ENCODE data around the gene CAMK2D. TPM values are rescaled to one million over a fixed set of nuclear protein-coding genes. Genes with fewer than 3 reads are reported as not detected.

Gene CAMK2D
- total RNA-seq, 1 experiment from 2014 or later, result 165 TPM

GRCh38 chr4:113469023-113469390, 292.5 kb downstream of the CAMK2D start:
- no peaks in the 10 kb centered on the region for H3K9me2 ChIP-seq (replicated peaks; ENCODE audit: insufficient read depth, low read length)
- peaks cover 18% of the 10 kb centered on the region; the same call in 1 of the 2 replicates for H3K36me3 ChIP-seq (ENCODE audit: insufficient read depth, low read length)
- no peak overlapping the region for H2AFZ ChIP-seq (ENCODE audit: low read length)
- H3K4me2 ChIP-seq (ENCODE audit: low read depth, low read length, poor library complexity, severe bottlenecking), result no peak overlapping the region
- no peak overlapping the region for H3K27ac ChIP-seq (ENCODE audit: low read length)
- H3K9me3 ChIP-seq (ENCODE audit: low read length), result no peaks in the 10 kb centered on the region
- DNase-seq, result no peak
- no peak overlapping the region for H3K9ac ChIP-seq (ENCODE audit: low read length)
- no peak overlapping the region for H3K4me3 ChIP-seq (ENCODE audit: low read length)
- no peaks in the 10 kb centered on the region for H3K4me1 ChIP-seq (ENCODE audit: low read length)
- no peaks in the 10 kb centered on the region for H3K27me3 ChIP-seq (ENCODE audit: low read length)
- no peaks in the 10 kb centered on the region for H4K20me1 ChIP-seq (ENCODE audit: insufficient read depth, low read depth, low read length)
- 0 out of 2 replicates have a peak, but pooled peaks cover 3% of the 10 kb centered on the region for H3K79me2 ChIP-seq (ENCODE audit: low read length)

GRCh38 chr4:113468165-113469022, 293.1 kb downstream of the CAMK2D start:
- Histone ChIP-seq H3K4me3 (ENCODE audit: low read length) (no peak overlapping the region), H2AFZ (ENCODE audit: low read length) (no peak overlapping the region)

GRCh38 chr4:113467581-113467980, 294.0 kb downstream of the CAMK2D start:
- H3K27me3 ChIP-seq (ENCODE audit: low read length), result no peaks in the 10 kb centered on the region
- no peak overlapping the region for H3K9ac ChIP-seq (ENCODE audit: low read length)
- H3K27ac ChIP-seq (ENCODE audit: low read length), result no peak overlapping the region
- H3K79me2 ChIP-seq (ENCODE audit: low read length), result no peaks in the 10 kb centered on the region
- H3K4me1 ChIP-seq (ENCODE audit: low read length), result no peaks in the 10 kb centered on the region
- no peak overlapping the region for H3K4me2 ChIP-seq (ENCODE audit: low read depth, low read length, poor library complexity, severe bottlenecking)
- no peak overlapping the region for H2AFZ ChIP-seq (ENCODE audit: low read length)
- DNase-seq, result no peak
- H3K4me3 ChIP-seq (ENCODE audit: low read length), result no peak overlapping the region
- H3K36me3 ChIP-seq (ENCODE audit: insufficient read depth, low read length), result peaks cover 15% of the 10 kb centered on the region; the same call in 1 of the 2 replicates
- H3K9me3 ChIP-seq (ENCODE audit: low read length), result no peaks in the 10 kb centered on the region
- H4K20me1 ChIP-seq (ENCODE audit: insufficient read depth, low read depth, low read length), result no peaks in the 10 kb centered on the region
- no peaks in the 10 kb centered on the region for H3K9me2 ChIP-seq (replicated peaks; ENCODE audit: insufficient read depth, low read length)

More at GRCh38 chr4:113468165-113469022, 293.1 kb downstream of the CAMK2D start:
- Histone ChIP-seq H3K27ac (ENCODE audit: low read length) (no peak overlapping the region), H3K27me3 (ENCODE audit: low read length) (no peaks in the 10 kb centered on the region), H3K9me2 (replicated peaks; ENCODE audit: insufficient read depth, low read length) (no peaks in the 10 kb centered on the region), H4K20me1 (ENCODE audit: insufficient read depth, low read depth, low read length) (no peaks in the 10 kb centered on the region), H3K9ac (ENCODE audit: low read length) (no peak overlapping the region), H3K4me2 (ENCODE audit: low read depth, low read length, poor library complexity, severe bottlenecking) (no peak overlapping the region), H3K36me3 (ENCODE audit: insufficient read depth, low read length) (peaks cover 19% of the 10 kb centered on the region; the same call in 1 of the 2 replicates), H3K4me1 (ENCODE audit: low read length) (no peaks in the 10 kb centered on the region), H3K79me2 (ENCODE audit: low read length) (0 out of 2 replicates have a peak, but pooled peaks cover 3% of the 10 kb centered on the region), H3K9me3 (ENCODE audit: low read length) (no peaks in the 10 kb centered on the region)
- no peak for DNase-seq

- H4K20me1 ChIP-seq (ENCODE audit: insufficient read depth, low read depth, low read length), result no peaks in the 10 kb centered on the region
- no peak for DNase-seq
- no peak overlapping the region for H3K9ac ChIP-seq (ENCODE audit: low read length)
- H3K27ac ChIP-seq (ENCODE audit: low read length), result no peak overlapping the region
- H3K79me2 ChIP-seq (ENCODE audit: low read length), result no peaks in the 10 kb centered on the region
- H2AFZ ChIP-seq (ENCODE audit: low read length), result no peak overlapping the region
- H3K27me3 ChIP-seq (ENCODE audit: low read length), result no peaks in the 10 kb centered on the region
- no peaks in the 10 kb centered on the region for H3K9me3 ChIP-seq (ENCODE audit: low read length)
- H3K36me3 ChIP-seq (ENCODE audit: insufficient read depth, low read length), result peaks cover 33% of the 10 kb centered on the region
- H3K4me3 ChIP-seq (ENCODE audit: low read length), result no peak overlapping the region
- no peaks in the 10 kb centered on the region for H3K4me1 ChIP-seq (ENCODE audit: low read length)
- H3K9me2 ChIP-seq (replicated peaks; ENCODE audit: insufficient read depth, low read length), result no peaks in the 10 kb centered on the region
- H3K4me2 ChIP-seq (ENCODE audit: low read depth, low read length, poor library complexity, severe bottlenecking), result no peak overlapping the region
Measured at GRCh38 chr4:113462286-113462685, 299.3 kb downstream of the CAMK2D start.

- Histone ChIP-seq H3K4me3 (ENCODE audit: low read length) (no peak overlapping the region), H3K4me1 (ENCODE audit: low read length) (no peaks in the 10 kb centered on the region), H3K36me3 (ENCODE audit: insufficient read depth, low read length) (peaks cover 40% of the 10 kb centered on the region), H3K9me2 (replicated peaks; ENCODE audit: insufficient read depth, low read length) (no peaks in the 10 kb centered on the region), H2AFZ (ENCODE audit: low read length) (no peak overlapping the region), H3K9me3 (ENCODE audit: low read length) (no peaks in the 10 kb centered on the region), H3K9ac (ENCODE audit: low read length) (no peak overlapping the region), H3K79me2 (ENCODE audit: low read length) (no peaks in the 10 kb centered on the region), H4K20me1 (ENCODE audit: insufficient read depth, low read depth, low read length) (no peaks in the 10 kb centered on the region), H3K27ac (ENCODE audit: low read length) (no peak overlapping the region), H3K4me2 (ENCODE audit: low read depth, low read length, poor library complexity, severe bottlenecking) (no peak overlapping the region), H3K27me3 (ENCODE audit: low read length) (no peaks in the 10 kb centered on the region)
- no peak for DNase-seq
Measured at GRCh38 chr4:113461281-113461680, 300.3 kb downstream of the CAMK2D start.

- no peak overlapping the region for H2AFZ ChIP-seq (ENCODE audit: low read length)
- DNase-seq, result no peak
- H3K4me3 ChIP-seq (ENCODE audit: low read length), result no peak overlapping the region
- H3K9ac ChIP-seq (ENCODE audit: low read length), result no peak overlapping the region
- H3K4me1 ChIP-seq (ENCODE audit: low read length), result peaks cover 31% of the 10 kb centered on the region
- peaks cover 59% of the 10 kb centered on the region for H3K36me3 ChIP-seq (ENCODE audit: insufficient read depth, low read length)
- no peaks in the 10 kb centered on the region for H3K9me3 ChIP-seq (ENCODE audit: low read length)
- H3K27me3 ChIP-seq (ENCODE audit: low read length), result no peaks in the 10 kb centered on the region
- no peak overlapping the region for H3K4me2 ChIP-seq (ENCODE audit: low read depth, low read length, poor library complexity, severe bottlenecking)
- no peaks in the 10 kb centered on the region for H4K20me1 ChIP-seq (ENCODE audit: insufficient read depth, low read depth, low read length)
- no peaks in the 10 kb centered on the region for H3K9me2 ChIP-seq (replicated peaks; ENCODE audit: insufficient read depth, low read length)
- no peaks in the 10 kb centered on the region for H3K79me2 ChIP-seq (ENCODE audit: low read length)
- no peak overlapping the region for H3K27ac ChIP-seq (ENCODE audit: low read length)
Measured at GRCh38 chr4:113457886-113458285, 303.7 kb downstream of the CAMK2D start.

- Histone ChIP-seq H3K4me2 (ENCODE audit: low read depth, low read length, poor library complexity, severe bottlenecking) (no peak overlapping the region), H2AFZ (ENCODE audit: low read length) (no peak overlapping the region), H3K9me2 (replicated peaks; ENCODE audit: insufficient read depth, low read length) (no peaks in the 10 kb centered on the region), H3K4me3 (ENCODE audit: low read length) (no peak overlapping the region), H3K27me3 (ENCODE audit: low read length) (no peaks in the 10 kb centered on the region), H3K79me2 (ENCODE audit: low read length) (no peaks in the 10 kb centered on the region), H3K27ac (ENCODE audit: low read length) (no peak overlapping the region), H3K36me3 (ENCODE audit: insufficient read depth, low read length) (peaks cover 63% of the 10 kb centered on the region), H3K9me3 (ENCODE audit: low read length) (no peaks in the 10 kb centered on the region), H3K9ac (ENCODE audit: low read length) (no peak overlapping the region), H3K4me1 (ENCODE audit: low read length) (peaks cover 31% of the 10 kb centered on the region), H4K20me1 (ENCODE audit: insufficient read depth, low read depth, low read length) (no peaks in the 10 kb centered on the region)
- DNase-seq, result no peak
Measured at GRCh38 chr4:113457121-113457520, 304.4 kb downstream of the CAMK2D start.

GRCh38 chr4:113455061-113455460, 306.5 kb downstream of the CAMK2D start:
- Histone ChIP-seq H3K9me2 (replicated peaks; ENCODE audit: insufficient read depth, low read length) (no peaks in the 10 kb centered on the region), H3K4me3 (ENCODE audit: low read length) (no peak overlapping the region), H3K9me3 (ENCODE audit: low read length) (no peaks in the 10 kb centered on the region)

More at GRCh38 chr4:113455061-113455460, 306.5 kb downstream of the CAMK2D start:
- no peak overlapping the region for H3K9ac ChIP-seq (ENCODE audit: low read length)
- H3K4me1 ChIP-seq (ENCODE audit: low read length), result peaks cover 31% of the 10 kb centered on the region
- H3K79me2 ChIP-seq (ENCODE audit: low read length), result no peaks in the 10 kb centered on the region
- H3K27ac ChIP-seq (ENCODE audit: low read length), result no peak overlapping the region
- H3K4me2 ChIP-seq (ENCODE audit: low read depth, low read length, poor library complexity, severe bottlenecking), result no peak overlapping the region
- H4K20me1 ChIP-seq (ENCODE audit: insufficient read depth, low read depth, low read length), result no peaks in the 10 kb centered on the region
- H3K36me3 ChIP-seq (ENCODE audit: insufficient read depth, low read length), result peaks cover 58% of the 10 kb centered on the region
- H3K27me3 ChIP-seq (ENCODE audit: low read length), result no peaks in the 10 kb centered on the region
- H2AFZ ChIP-seq (ENCODE audit: low read length), result no peak overlapping the region
- no peak for DNase-seq

All from Karpas-422 (cell line).